Trophoblast cell (in vitro differentiated cells and primary cell): Measurements from ENCODE around the gene SLC26A2.
A peak's percentile ranks its signal among the peaks of the same experiment; 100 is the strongest.

ENCODE experiments used
- DNase-seq, 2 donors: peaks; one replicate each; pipeline ENCODE4 v3.0.0-alpha.2; 2016
- H2AFZ ChIP-seq: 2 replicates; pipeline ENCODE4 v1.6.1; 2013; ENCODE audit warnings: low read length, moderate library complexity, mild to moderate bottlenecking; ENCODE audit not compliant: insufficient read depth, poor library complexity
- H2AK5ac ChIP-seq: 2 replicates; pipeline ENCODE4 v1.6.1; 2013; ENCODE audit warnings: mild to moderate bottlenecking, low read length
- H2BK120ac ChIP-seq: 2 replicates; pipeline ENCODE4 v1.6.1; 2013; ENCODE audit warnings: low read length, mild to moderate bottlenecking, moderate library complexity; ENCODE audit not compliant: insufficient read depth, poor library complexity
- H2BK12ac ChIP-seq: 2 replicates; pipeline ENCODE4 v1.6.1; 2013; ENCODE audit warnings: mild to moderate bottlenecking, low read length, moderate library complexity
- H2BK5ac ChIP-seq: 2 replicates; pipeline ENCODE4 v1.6.1; 2013; ENCODE audit warnings: low read length, low read depth, moderate library complexity, mild to moderate bottlenecking; ENCODE audit not compliant: poor library complexity
- H3K14ac ChIP-seq: 2 replicates; pipeline ENCODE4 v1.6.1; 2013; ENCODE audit warnings: mild to moderate bottlenecking, low read length
- H3K18ac ChIP-seq: 2 replicates; pipeline ENCODE4 v1.6.1; 2013; ENCODE audit warnings: mild to moderate bottlenecking, low read length
- H3K23ac ChIP-seq: 2 replicates; pipeline ENCODE4 v1.6.1; 2013; ENCODE audit warnings: low read length
- H3K27ac ChIP-seq: 2 replicates; pipeline ENCODE4 v1.5.1; 2013; ENCODE audit warnings: low read depth, mild to moderate bottlenecking, inconsistent platforms, low read length, moderate library complexity
- H3K27me3 ChIP-seq: 2 replicates; pipeline ENCODE4 v1.6.1; 2013; ENCODE audit warnings: inconsistent platforms, mild to moderate bottlenecking, low read length, moderate library complexity; ENCODE audit not compliant: insufficient read depth
- H3K36me3 ChIP-seq, 2 experiments: 1 replicate in 1 of 2; 2 replicates in 1 of 2; pipeline ENCODE4 v1.6.1; 2013; ENCODE audit warnings: low read length in 2 of 2, mild to moderate bottlenecking in 2 of 2, moderate library complexity in 1 of 2; ENCODE audit not compliant: insufficient read depth in 2 of 2, control insufficient read depth in 1 of 2
- H3K4ac ChIP-seq: 2 replicates; pipeline ENCODE4 v1.6.1; 2013; ENCODE audit warnings: low read depth, mild to moderate bottlenecking, low read length, moderate library complexity
- H3K4me1 ChIP-seq, 2 experiments: 1 replicate in 1 of 2; 2 replicates in 1 of 2; pipeline ENCODE4 v1.6.1; 2013; ENCODE audit warnings: low read length in 2 of 2, mild to moderate bottlenecking in 2 of 2, moderate library complexity in 1 of 2; ENCODE audit not compliant: insufficient read depth in 2 of 2, control insufficient read depth in 1 of 2
- H3K4me2 ChIP-seq: 2 replicates; pipeline ENCODE4 v1.6.1; 2013; ENCODE audit warnings: inconsistent platforms, mild to moderate bottlenecking, low read length, moderate library complexity
- H3K4me3 ChIP-seq: 2 replicates; pipeline ENCODE4 v1.5.1; 2013; ENCODE audit warnings: mild to moderate bottlenecking, low read depth, low read length, inconsistent platforms
- H3K79me1 ChIP-seq: one replicate; pipeline ENCODE4 v1.6.1; 2013; ENCODE audit warnings: low read length
- H3K79me2 ChIP-seq: 2 replicates; pipeline ENCODE4 v1.6.1; 2013; ENCODE audit warnings: low read length, mild to moderate bottlenecking; ENCODE audit not compliant: control insufficient read depth, insufficient read depth, poor library complexity
- H3K9ac ChIP-seq: 2 replicates; pipeline ENCODE4 v1.6.1; 2013; ENCODE audit warnings: mild to moderate bottlenecking, low read length
- H3K9me3 ChIP-seq: 2 replicates; pipeline ENCODE4 v1.6.1; 2013; ENCODE audit warnings: low read depth, mild to moderate bottlenecking, control low read depth, inconsistent platforms, low read length; ENCODE audit not compliant: insufficient read depth
- H4K12ac ChIP-seq: 2 replicates; pipeline ENCODE4 v1.6.1; 2013; ENCODE audit warnings: low read depth, mild to moderate bottlenecking, low read length, moderate library complexity
- H4K8ac ChIP-seq: 2 replicates; pipeline ENCODE4 v1.6.1; 2013; ENCODE audit warnings: low read depth, mild to moderate bottlenecking, low read length, moderate library complexity
- H4K91ac ChIP-seq: one replicate; pipeline ENCODE4 v1.6.1; 2013; ENCODE audit warnings: low read depth, mild to moderate bottlenecking, low read length, moderate library complexity
- WGBS: extraction: QIAGEN DNeasy Blood & Tissue Kit; methylation state at CpG from one replicate; pipeline ENCODE4 v1.1.7; 2013; ENCODE audit warnings: missing lambda C conversion rate; ENCODE audit not compliant: insufficient read length, insufficient coverage; ENCODE audit errors: extremely low coverage; 5-methylcytosine and 5-hydroxymethylcytosine counted together

SLC26A2 gene

DNA sequence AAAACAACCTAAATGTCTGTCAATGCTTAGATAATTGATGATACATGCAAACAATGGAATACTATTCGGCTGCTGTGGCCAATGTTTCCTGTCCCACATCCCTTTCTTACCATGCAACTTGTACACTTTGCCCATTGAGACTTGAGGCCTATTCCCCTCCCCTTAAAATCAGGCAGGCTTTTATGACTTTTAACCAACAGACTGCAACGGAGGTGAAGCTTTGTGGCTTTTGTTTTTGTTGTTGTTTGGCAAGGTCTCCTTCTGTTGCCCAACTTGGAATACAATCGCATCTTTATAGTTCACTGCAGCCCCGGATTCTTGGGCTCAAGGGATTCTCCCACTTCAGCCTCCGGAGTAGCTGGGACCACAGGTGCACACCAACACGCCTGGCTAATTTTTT is 5.8 kb upstream of the SLC26A2 start:
- Histone ChIP-seq H2BK120ac (no peak overlapping the region), H3K9ac (no peak overlapping the region), H4K8ac (no peak overlapping the region), H4K12ac (no peak overlapping the region), H3K4me1 (peaks cover 0 to 3% of the 10 kb centered on the region in 2 experiments), H3K18ac (no peak overlapping the region), H3K27me3 (no peaks in the 10 kb centered on the region), H4K91ac (no peak overlapping the region), H2AK5ac (no peak overlapping the region), H2BK5ac (no peak overlapping the region), H3K4me3 (no peak overlapping the region), H3K79me2 (no peaks in the 10 kb centered on the region), H3K23ac (no peak overlapping the region), H3K9me3 (no peaks in the 10 kb centered on the region), H2AFZ (no peak overlapping the region), H3K4me2 (no peak overlapping the region), H2BK12ac (no peak overlapping the region), H3K79me1 (no peaks in the 10 kb centered on the region), H3K4ac (no peak overlapping the region), H3K14ac (no peak overlapping the region), H3K27ac (no peak overlapping the region), H3K36me3 (no peaks in the 10 kb centered on the region)
- no CpG with 5 or more reads among the region's 6 CpGs for WGBS
- DNase-seq, result no peak

DNA sequence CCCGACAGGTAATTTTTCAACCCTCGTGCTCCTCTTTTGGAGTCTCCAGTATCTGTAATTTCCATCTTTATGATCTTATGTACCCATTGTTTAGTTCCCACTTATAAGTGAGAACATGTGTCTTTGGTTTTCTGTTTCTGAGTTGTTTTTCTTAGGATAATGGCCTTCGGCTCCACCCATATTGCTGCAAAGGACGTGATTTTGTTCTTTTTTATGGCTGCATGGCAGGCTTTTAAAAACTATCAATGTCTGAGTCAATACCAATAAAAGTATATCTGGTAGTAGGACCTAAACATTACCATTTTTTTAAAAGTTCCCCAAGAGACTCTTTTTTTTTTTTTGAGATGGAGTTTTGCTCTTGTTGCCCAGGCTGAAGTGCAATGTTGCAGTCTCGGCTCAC is 3.9 kb upstream of the SLC26A2 start:
- no peak overlapping the region for H4K12ac ChIP-seq
- peaks cover 0 to 4% of the 10 kb centered on the region in 2 experiments for H3K4me1 ChIP-seq
- no peak overlapping the region for H3K4me2 ChIP-seq
- no peak overlapping the region for H3K27ac ChIP-seq
- no peak overlapping the region for H3K4me3 ChIP-seq
- no peak overlapping the region for H2AK5ac ChIP-seq
- H2BK120ac ChIP-seq, result no peak overlapping the region
- no peak overlapping the region for H3K14ac ChIP-seq
- no peak overlapping the region for H2BK12ac ChIP-seq
- H3K9me3 ChIP-seq, result no peaks in the 10 kb centered on the region
- H2BK5ac ChIP-seq, result no peak overlapping the region
- H3K9ac ChIP-seq, result no peak overlapping the region
- no peak for DNase-seq
- WGBS, result no CpG with 5 or more reads among the region's 5 CpGs
- no peak overlapping the region for H3K23ac ChIP-seq
- H3K79me2 ChIP-seq, result peaks cover 4% of the 10 kb centered on the region
- H3K79me1 ChIP-seq, result peaks cover 8% of the 10 kb centered on the region
- no peak overlapping the region for H4K8ac ChIP-seq
- H3K4ac ChIP-seq, result no peak overlapping the region
- no peak overlapping the region for H2AFZ ChIP-seq
- no peak overlapping the region for H4K91ac ChIP-seq
- H3K27me3 ChIP-seq, result no peaks in the 10 kb centered on the region
- H3K18ac ChIP-seq, result no peak overlapping the region
- no peaks in the 10 kb centered on the region for H3K36me3 ChIP-seq

DNA sequence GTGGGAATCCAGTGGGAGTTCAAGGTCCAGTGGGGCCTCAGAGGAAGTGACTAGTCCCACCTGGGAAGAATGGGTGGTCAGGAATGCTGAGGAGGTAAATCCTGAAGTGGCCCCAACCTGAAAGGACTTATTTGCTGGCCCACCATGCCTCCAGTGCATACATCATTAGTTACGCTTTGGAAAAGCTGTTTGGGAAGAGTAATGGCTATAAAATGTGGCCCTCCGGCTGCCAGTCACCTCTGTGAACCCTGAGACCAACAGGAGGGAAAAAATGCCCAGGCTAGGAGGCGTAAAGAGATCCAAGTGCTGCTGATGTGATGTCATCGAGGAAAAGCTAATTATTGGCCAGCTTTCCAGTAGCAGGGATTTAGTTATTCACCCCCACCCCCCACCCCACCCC is 2.7 kb upstream of the SLC26A2 start:
- Histone ChIP-seq H2BK12ac (no peak overlapping the region), H3K9me3 (no peaks in the 10 kb centered on the region), H2BK120ac (no peak overlapping the region), H4K12ac (no peak overlapping the region), H2AK5ac (no peak overlapping the region), H3K14ac (no peak overlapping the region), H3K79me2 (peaks cover 4% of the 10 kb centered on the region), H3K9ac (no peak overlapping the region), H3K27ac (no peak overlapping the region), H2BK5ac (no peak overlapping the region), H4K91ac (no peak overlapping the region), H3K18ac (no peak overlapping the region), H4K8ac (no peak overlapping the region), H3K27me3 (no peaks in the 10 kb centered on the region), H2AFZ (no peak overlapping the region), H3K23ac (no peak overlapping the region), H3K36me3 (no peaks in the 10 kb centered on the region), H3K4me2 (no peak overlapping the region), H3K4me1 (peaks cover 0 to 4% of the 10 kb centered on the region in 2 experiments), H3K79me1 (peaks cover 8% of the 10 kb centered on the region), H3K4me3 (no peak overlapping the region), H3K4ac (no peak overlapping the region)
- DNase-seq, result no peak
- no CpG with 5 or more reads among the region's 4 CpGs for WGBS

DNA sequence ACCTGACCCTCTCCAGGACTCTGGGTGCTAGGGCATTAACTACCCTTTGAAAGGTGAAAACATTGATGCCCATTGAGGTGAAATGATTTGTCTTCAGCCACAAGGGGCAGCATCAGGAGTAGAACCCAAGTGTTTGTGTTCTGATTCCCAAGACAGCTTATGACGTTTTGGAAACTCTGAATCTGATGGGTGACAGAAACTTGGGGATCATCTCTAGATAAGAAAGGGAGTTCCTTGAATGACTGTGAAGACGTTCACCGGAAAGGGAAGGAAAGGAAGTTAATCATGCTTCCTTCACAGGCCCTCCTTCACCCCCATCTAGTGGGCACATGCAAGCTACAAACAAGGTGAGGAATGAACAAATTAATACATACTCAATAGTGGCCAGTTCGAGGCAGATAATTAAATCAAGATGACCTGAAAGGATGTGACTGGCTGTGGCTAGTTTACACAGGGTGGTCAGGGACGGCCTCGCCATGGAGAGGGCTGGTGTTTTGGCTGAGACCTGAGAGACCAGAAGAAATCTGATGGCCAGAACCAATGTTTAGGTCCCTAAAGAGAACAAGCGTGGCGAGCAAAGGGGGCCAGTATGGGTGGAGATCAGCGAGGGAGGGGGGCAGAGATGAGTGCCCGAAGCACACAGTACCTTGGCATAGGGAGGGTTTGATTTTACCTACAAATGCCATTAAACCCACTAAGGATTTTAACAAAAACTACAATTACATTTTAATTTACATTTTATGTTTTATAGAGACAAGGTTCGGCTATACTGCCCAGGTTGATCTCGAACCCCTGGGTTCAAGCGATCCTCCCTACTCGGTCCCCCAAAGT is 937 bp upstream of the SLC26A2 start:
- Histone ChIP-seq H3K23ac (no peak overlapping the region), H2BK5ac (no peak overlapping the region), H3K36me3 (no peaks in the 10 kb centered on the region), H3K9ac (no peak overlapping the region), H3K27ac (peak overlapping the region; percentile 77), H2BK12ac (peak overlapping the region; percentile 67), H3K79me1 (peaks cover 8% of the 10 kb centered on the region), H3K18ac (no peak overlapping the region), H4K91ac (peak overlapping the region; percentile 61), H4K8ac (peak overlapping the region; percentile 85), H3K4ac (no peak overlapping the region), H2AK5ac (no peak overlapping the region), H2BK120ac (peak overlapping the region; percentile 59), H3K4me2 (peak overlapping the region; percentile 53), H3K9me3 (no peaks in the 10 kb centered on the region), H3K79me2 (peaks cover 4% of the 10 kb centered on the region), H3K14ac (peak overlapping the region; percentile 77), H2AFZ (peak overlapping the region; percentile 67), H3K4me1 (peaks cover 0 to 4% of the 10 kb centered on the region in 2 experiments), H4K12ac (peak overlapping the region; percentile 83), H3K4me3 (no peak overlapping the region), H3K27me3 (no peaks in the 10 kb centered on the region)
- peak in 1 of 2 donors; percentile 53 for DNase-seq
- WGBS, result no CpG with 5 or more reads among the region's 14 CpGs
